ENCODE data around the gene PRF1.

Gene PRF1

GRCh38 chr10:70588859-70589570, 13.5 kb downstream of the PRF1 start:
- TF ChIP-seq CTCF (IDR thresholded peaks at IDR 0.05; ENCODE audit: control insufficient read depth, insufficient read depth, low read depth, low read length, missing control alignments), result no peak
- no peak for DNase-seq (ENCODE audit: low read depth)
- H3K4me3 ChIP-seq (ENCODE audit: control insufficient read depth, low read depth, low read length), result no peak overlapping the region

GRCh38 chr10:70588255-70588654, 14.3 kb downstream of the PRF1 start:
- no peak for TF ChIP-seq CTCF (IDR thresholded peaks at IDR 0.05; ENCODE audit: control insufficient read depth, insufficient read depth, low read depth, low read length, missing control alignments)
- DNase-seq (ENCODE audit: low read depth), result no peak
- no peak overlapping the region for H3K4me3 ChIP-seq (ENCODE audit: control insufficient read depth, low read depth, low read length)

- no peak for DNase-seq (ENCODE audit: low read depth)
- TF ChIP-seq CTCF (IDR thresholded peaks at IDR 0.05; ENCODE audit: control insufficient read depth, insufficient read depth, low read depth, low read length, missing control alignments), result no peak
- H3K4me3 ChIP-seq (ENCODE audit: control insufficient read depth, low read depth, low read length), result no peak overlapping the region
These were observed 15.4 kb downstream of the PRF1 start for GRCh38 chr10:70587045-70587658.

GRCh38 chr10:70586348-70586930, 16.1 kb downstream of the PRF1 start:
- DNase-seq (ENCODE audit: low read depth), result no peak
- no peak overlapping the region for H3K4me3 ChIP-seq (ENCODE audit: control insufficient read depth, low read depth, low read length)
- no peak for TF ChIP-seq CTCF (IDR thresholded peaks at IDR 0.05; ENCODE audit: control insufficient read depth, insufficient read depth, low read depth, low read length, missing control alignments)

- no peak for DNase-seq (ENCODE audit: low read depth)
- TF ChIP-seq CTCF (IDR thresholded peaks at IDR 0.05; ENCODE audit: control insufficient read depth, insufficient read depth, low read depth, low read length, missing control alignments), result no peak
These were observed 16.9 kb downstream of the PRF1 start for GRCh38 chr10:70585578-70586169.

GRCh38 chr10:70584909-70585544, 17.5 kb downstream of the PRF1 start:
- no peak for TF ChIP-seq CTCF (IDR thresholded peaks at IDR 0.05; ENCODE audit: control insufficient read depth, insufficient read depth, low read depth, low read length, missing control alignments)
- DNase-seq (ENCODE audit: low read depth), result no peak
- no peak overlapping the region for H3K4me3 ChIP-seq (ENCODE audit: control insufficient read depth, low read depth, low read length)

More at GRCh38 chr10:70585578-70586169, 16.9 kb downstream of the PRF1 start:
- H3K4me3 ChIP-seq (ENCODE audit: control insufficient read depth, low read depth, low read length), result no peak overlapping the region
